Activated CD8-positive, alpha-beta memory T cell treated with anti-CD3 and anti-CD28 coated beads, Interleukin-2, amount 50 U/mL, for 4 hours (primary cell): ENCODE results near the gene PAN3.

Experiments
- DNase-seq: peaks from one replicate; pipeline ENCODE4 v3.0.0-alpha.2; 2020

PAN3 gene

GRCh38 chr13:28340272-28340793, 202.0 kb downstream of the PAN3 start:
- no peak for DNase-seq

GRCh38 chr13:28342251-28342650, 203.9 kb downstream of the PAN3 start:
- no peak for DNase-seq

- DNase-seq, result no peak
These were observed 205.8 kb downstream of the PAN3 start for GRCh38 chr13:28344163-28344562.
